ENCODE measurements around the gene UPF1.

The UPF1 gene

GRCh38 chr19:18858906-18859646 lies 27.3 kb downstream of the UPF1 start:
- Histone ChIP-seq H3K27ac (ENCODE audit: low read length) (no peak overlapping the region), H3K36me3 (ENCODE audit: control insufficient read depth in 2 of 2, insufficient read depth in 2 of 2, low read length in 2 of 2) (peaks cover 76 to 90% of the 10 kb centered on the region in 2 donors), H3K4me3 (ENCODE audit: low read length in 2 of 2) (no peak overlapping the region), H3K9me3 (ENCODE audit: control insufficient read depth in 2 of 2, low read length in 2 of 2) (no peaks in the 10 kb centered on the region), H3K9ac (ENCODE audit: low read length in 2 of 2) (no peak overlapping the region), H3K4me1 (ENCODE audit: control insufficient read depth, insufficient read depth, low read length) (peaks cover 7% of the 10 kb centered on the region), H3K27me3 (ENCODE audit: control insufficient read depth in 1 of 2, insufficient read depth in 2 of 2, low read length in 2 of 2) (no peaks in the 10 kb centered on the region)

GRCh38 chr19:18859676-18860301 lies 28.0 kb downstream of the UPF1 start:
- H3K9ac ChIP-seq (ENCODE audit: low read length in 2 of 2): no peak overlapping the region
- H3K36me3 ChIP-seq (ENCODE audit: control insufficient read depth in 2 of 2, insufficient read depth in 2 of 2, low read length in 2 of 2): peaks cover 73 to 87% of the 10 kb centered on the region in 2 donors
- no peaks in the 10 kb centered on the region for H3K27me3 ChIP-seq (ENCODE audit: control insufficient read depth in 1 of 2, insufficient read depth in 2 of 2, low read length in 2 of 2)
- H3K4me3 ChIP-seq (ENCODE audit: low read length in 2 of 2): peak overlapping the region in 1 of 2 donors; percentile 8
- H3K4me1 ChIP-seq (ENCODE audit: control insufficient read depth, insufficient read depth, low read length): peaks cover 7% of the 10 kb centered on the region
- H3K27ac ChIP-seq (ENCODE audit: low read length): no peak overlapping the region
- no peaks in the 10 kb centered on the region for H3K9me3 ChIP-seq (ENCODE audit: control insufficient read depth in 2 of 2, low read length in 2 of 2)

DNA sequence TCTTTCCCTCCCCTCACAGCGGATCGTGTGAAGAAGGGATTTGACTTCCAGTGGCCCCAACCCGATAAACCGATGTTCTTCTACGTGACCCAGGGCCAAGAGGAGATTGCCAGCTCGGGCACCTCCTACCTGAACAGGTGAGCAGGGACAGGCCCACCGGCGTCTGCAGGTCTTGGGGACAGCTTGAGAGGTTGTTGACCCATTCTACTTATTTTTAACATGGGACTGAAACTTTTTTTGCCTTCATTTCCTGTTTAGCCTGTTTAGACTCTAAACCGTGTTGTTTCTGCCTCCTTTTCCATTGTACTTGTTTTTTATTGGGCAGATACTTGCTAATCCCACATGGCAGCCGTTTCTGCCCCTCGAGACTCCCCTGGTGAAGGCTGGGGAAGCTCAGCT lies 28.5 kb downstream of the UPF1 start:
- H3K4me3 ChIP-seq (ENCODE audit: low read length in 2 of 2): no peak overlapping the region
- H3K27me3 ChIP-seq (ENCODE audit: control insufficient read depth in 1 of 2, insufficient read depth in 2 of 2, low read length in 2 of 2): no peaks in the 10 kb centered on the region
- peaks cover 7% of the 10 kb centered on the region for H3K4me1 ChIP-seq (ENCODE audit: control insufficient read depth, insufficient read depth, low read length)
- H3K9ac ChIP-seq (ENCODE audit: low read length in 2 of 2): no peak overlapping the region
- no peak overlapping the region for H3K27ac ChIP-seq (ENCODE audit: low read length)
- H3K36me3 ChIP-seq (ENCODE audit: control insufficient read depth in 2 of 2, insufficient read depth in 2 of 2, low read length in 2 of 2): peaks cover 72 to 83% of the 10 kb centered on the region in 2 donors
- H3K9me3 ChIP-seq (ENCODE audit: control insufficient read depth in 2 of 2, low read length in 2 of 2): no peaks in the 10 kb centered on the region

DNA sequence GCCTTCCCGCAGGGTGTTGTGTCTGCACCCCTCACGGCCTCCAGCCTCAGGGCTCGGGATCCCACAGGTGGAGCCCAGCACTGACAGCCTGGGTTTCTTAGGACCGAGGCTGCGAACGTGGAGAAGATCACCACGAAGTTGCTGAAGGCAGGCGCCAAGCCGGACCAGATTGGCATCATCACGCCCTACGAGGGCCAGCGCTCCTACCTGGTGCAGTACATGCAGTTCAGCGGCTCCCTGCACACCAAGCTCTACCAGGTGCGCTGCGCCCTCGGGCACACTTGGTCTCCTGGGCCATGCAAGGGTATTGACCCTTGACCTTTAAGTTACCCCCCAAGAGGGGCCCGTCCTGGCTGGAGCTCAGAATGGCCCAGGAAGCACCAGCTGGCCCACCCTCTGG lies 29.0 kb downstream of the UPF1 start:
- H3K4me1 ChIP-seq (ENCODE audit: control insufficient read depth, insufficient read depth, low read length): peaks cover 7% of the 10 kb centered on the region
- no peaks in the 10 kb centered on the region for H3K27me3 ChIP-seq (ENCODE audit: control insufficient read depth in 1 of 2, insufficient read depth in 2 of 2, low read length in 2 of 2)
- H3K9me3 ChIP-seq (ENCODE audit: control insufficient read depth in 2 of 2, low read length in 2 of 2): no peaks in the 10 kb centered on the region
- no peak overlapping the region for H3K4me3 ChIP-seq (ENCODE audit: low read length in 2 of 2)
- no peak overlapping the region for H3K27ac ChIP-seq (ENCODE audit: low read length)
- no peak overlapping the region for H3K9ac ChIP-seq (ENCODE audit: low read length in 2 of 2)
- H3K36me3 ChIP-seq (ENCODE audit: control insufficient read depth in 2 of 2, insufficient read depth in 2 of 2, low read length in 2 of 2): peaks cover 76 to 86% of the 10 kb centered on the region in 2 donors

- H3K27me3 ChIP-seq (ENCODE audit: control insufficient read depth in 1 of 2, insufficient read depth in 2 of 2, low read length in 2 of 2): no peaks in the 10 kb centered on the region
- H3K9ac ChIP-seq (ENCODE audit: low read length in 2 of 2): no peak overlapping the region
- no peak overlapping the region for H3K27ac ChIP-seq (ENCODE audit: low read length)
- H3K36me3 ChIP-seq (ENCODE audit: control insufficient read depth in 2 of 2, insufficient read depth in 2 of 2, low read length in 2 of 2): peaks cover 78 to 85% of the 10 kb centered on the region in 2 donors
- no peaks in the 10 kb centered on the region for H3K9me3 ChIP-seq (ENCODE audit: control insufficient read depth in 2 of 2, low read length in 2 of 2)
- H3K4me3 ChIP-seq (ENCODE audit: low read length in 2 of 2): no peak overlapping the region
- H3K4me1 ChIP-seq (ENCODE audit: control insufficient read depth, insufficient read depth, low read length): peaks cover 7% of the 10 kb centered on the region
Measured at GRCh38 chr19:18861235-18861634, 29.5 kb downstream of the UPF1 start.

GRCh38 chr19:18861917-18862316 lies 30.2 kb downstream of the UPF1 start:
- peaks cover 76 to 78% of the 10 kb centered on the region in 2 donors for H3K36me3 ChIP-seq (ENCODE audit: control insufficient read depth in 2 of 2, insufficient read depth in 2 of 2, low read length in 2 of 2)
- no peak overlapping the region for H3K27ac ChIP-seq (ENCODE audit: low read length)
- no peak overlapping the region for H3K9ac ChIP-seq (ENCODE audit: low read length in 2 of 2)
- peaks cover 7% of the 10 kb centered on the region for H3K4me1 ChIP-seq (ENCODE audit: control insufficient read depth, insufficient read depth, low read length)
- no peaks in the 10 kb centered on the region for H3K9me3 ChIP-seq (ENCODE audit: control insufficient read depth in 2 of 2, low read length in 2 of 2)
- no peak overlapping the region for H3K4me3 ChIP-seq (ENCODE audit: low read length in 2 of 2)
- no peaks in the 10 kb centered on the region for H3K27me3 ChIP-seq (ENCODE audit: control insufficient read depth in 1 of 2, insufficient read depth in 2 of 2, low read length in 2 of 2)

DNA sequence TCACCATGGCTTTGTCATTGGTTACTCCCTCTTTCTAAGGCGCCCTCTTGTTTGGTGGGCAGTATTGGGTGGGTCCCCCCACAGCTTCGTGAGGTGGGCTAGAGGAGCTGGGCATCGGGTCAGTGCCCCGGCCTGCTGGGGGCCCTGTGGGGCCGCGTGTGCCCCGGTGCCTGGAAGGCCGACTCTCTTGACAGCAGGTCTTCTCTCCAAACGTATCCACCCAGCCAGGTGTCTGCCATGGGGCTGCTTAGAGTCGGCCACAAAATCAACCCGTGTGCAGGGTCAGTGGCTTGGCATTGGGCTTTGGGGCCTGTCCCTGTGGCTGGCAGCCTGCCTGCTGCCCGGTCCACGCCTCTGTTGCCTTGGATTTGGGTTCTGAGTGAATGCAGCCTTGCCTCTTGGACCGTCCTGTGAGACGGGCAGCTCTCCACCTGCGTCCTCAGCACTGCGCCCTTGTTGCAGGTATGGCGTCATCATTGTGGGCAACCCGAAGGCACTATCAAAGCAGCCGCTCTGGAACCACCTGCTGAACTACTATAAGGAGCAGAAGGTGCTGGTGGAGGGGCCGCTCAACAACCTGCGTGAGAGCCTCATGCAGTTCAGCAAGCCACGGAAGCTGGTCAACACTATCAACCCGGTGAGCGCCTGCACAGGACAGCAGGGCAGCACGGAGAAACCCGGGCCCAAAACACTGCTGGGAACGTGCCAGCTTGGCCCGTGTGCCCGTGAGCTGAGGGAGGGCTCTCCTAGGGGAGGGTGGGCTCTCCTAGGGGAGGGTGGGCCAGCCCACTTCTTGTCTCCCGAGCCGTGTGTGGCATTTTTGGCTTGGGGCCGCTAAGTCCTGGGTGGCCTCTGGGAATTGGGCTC lies 31.4 kb downstream of the UPF1 start:
- Histone ChIP-seq H3K9ac (ENCODE audit: low read length in 2 of 2) (no peak overlapping the region), H3K36me3 (ENCODE audit: control insufficient read depth in 2 of 2, insufficient read depth in 2 of 2, low read length in 2 of 2) (peaks cover 69 to 73% of the 10 kb centered on the region in 2 donors), H3K4me3 (ENCODE audit: low read length in 2 of 2) (no peak overlapping the region), H3K27ac (ENCODE audit: low read length) (no peak overlapping the region), H3K9me3 (ENCODE audit: control insufficient read depth in 2 of 2, low read length in 2 of 2) (no peaks in the 10 kb centered on the region), H3K4me1 (ENCODE audit: control insufficient read depth, insufficient read depth, low read length) (peaks cover 7% of the 10 kb centered on the region), H3K27me3 (ENCODE audit: control insufficient read depth in 1 of 2, insufficient read depth in 2 of 2, low read length in 2 of 2) (no peaks in the 10 kb centered on the region)

DNA sequence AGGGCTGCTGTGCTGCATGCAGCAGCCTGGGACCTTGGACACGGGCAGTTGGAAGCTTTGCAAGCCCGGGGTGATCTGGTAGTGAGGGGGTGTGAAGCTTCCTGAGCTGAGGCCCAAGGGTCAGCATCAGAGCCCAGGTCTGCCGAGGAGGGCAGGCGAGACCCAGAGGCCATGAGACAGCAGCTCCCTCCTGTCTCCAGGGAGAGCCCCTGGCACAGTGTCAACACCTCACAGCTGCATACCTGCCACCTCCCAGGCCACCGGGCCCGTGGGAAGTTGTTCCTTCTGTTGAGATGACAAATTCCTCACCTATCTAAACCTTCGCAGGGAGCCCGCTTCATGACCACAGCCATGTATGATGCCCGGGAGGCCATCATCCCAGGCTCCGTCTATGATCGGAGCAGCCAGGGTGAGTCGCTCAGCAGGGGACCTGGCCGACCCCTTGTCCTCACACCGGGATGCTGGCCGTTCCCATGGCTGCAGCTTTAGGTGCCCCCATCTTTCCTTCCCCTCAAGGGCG lies 32.1 kb downstream of the UPF1 start:
- Histone ChIP-seq H3K36me3 (ENCODE audit: control insufficient read depth in 2 of 2, insufficient read depth in 2 of 2, low read length in 2 of 2) (peaks cover 64 to 68% of the 10 kb centered on the region in 2 donors), H3K4me3 (ENCODE audit: low read length in 2 of 2) (no peak overlapping the region), H3K4me1 (ENCODE audit: control insufficient read depth, insufficient read depth, low read length) (peaks cover 7% of the 10 kb centered on the region), H3K27ac (ENCODE audit: low read length) (no peak overlapping the region), H3K27me3 (ENCODE audit: control insufficient read depth in 1 of 2, insufficient read depth in 2 of 2, low read length in 2 of 2) (no peaks in the 10 kb centered on the region), H3K9ac (ENCODE audit: low read length in 2 of 2) (no peak overlapping the region), H3K9me3 (ENCODE audit: control insufficient read depth in 2 of 2, low read length in 2 of 2) (no peaks in the 10 kb centered on the region)

DNA sequence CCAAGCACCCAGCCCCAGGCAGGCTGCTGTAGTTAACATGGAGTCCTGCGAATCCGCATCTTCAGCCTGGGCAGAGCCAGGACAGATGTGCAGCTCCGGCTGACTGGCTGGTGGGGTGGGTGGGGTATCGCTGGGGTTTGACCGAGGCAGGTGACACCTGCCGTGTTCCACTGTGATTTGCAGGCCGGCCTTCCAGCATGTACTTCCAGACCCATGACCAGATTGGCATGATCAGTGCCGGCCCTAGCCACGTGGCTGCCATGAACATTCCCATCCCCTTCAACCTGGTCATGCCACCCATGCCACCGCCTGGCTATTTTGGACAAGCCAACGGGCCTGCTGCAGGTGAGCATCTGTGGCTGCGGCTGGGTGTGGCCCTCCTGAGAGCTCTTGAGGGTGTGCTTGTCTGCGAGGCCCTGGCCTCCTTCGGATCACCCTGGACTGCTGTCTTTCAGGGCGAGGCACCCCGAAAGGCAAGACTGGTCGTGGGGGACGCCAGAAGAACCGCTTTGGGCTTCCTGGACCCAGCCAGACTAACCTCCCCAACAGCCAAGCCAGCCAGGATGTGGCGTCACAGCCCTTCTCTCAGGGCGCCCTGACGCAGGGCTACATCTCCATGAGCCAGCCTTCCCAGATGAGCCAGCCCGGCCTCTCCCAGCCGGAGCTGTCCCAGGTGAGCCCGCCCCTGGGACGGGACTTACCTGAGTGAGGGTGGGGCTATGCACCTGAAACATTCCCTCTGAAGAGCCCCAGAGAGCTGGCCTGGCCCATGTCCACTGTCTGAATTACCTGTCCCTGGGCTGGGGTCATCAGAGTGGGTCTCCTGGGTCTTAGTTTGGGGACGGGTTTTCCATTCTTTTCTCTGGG lies 33.6 kb downstream of the UPF1 start:
- H3K9ac ChIP-seq (ENCODE audit: low read length in 2 of 2): no peak overlapping the region

More for the DNA sequence above, 33.6 kb downstream of the UPF1 start:
- H3K27me3 ChIP-seq (ENCODE audit: control insufficient read depth in 1 of 2, insufficient read depth in 2 of 2, low read length in 2 of 2): peaks cover 0 to 10% of the 10 kb centered on the region in 2 donors
- H3K4me3 ChIP-seq (ENCODE audit: low read length in 2 of 2): no peak overlapping the region
- no peak overlapping the region for H3K27ac ChIP-seq (ENCODE audit: low read length)
- H3K36me3 ChIP-seq (ENCODE audit: control insufficient read depth in 2 of 2, insufficient read depth in 2 of 2, low read length in 2 of 2): peaks cover 54% of the 10 kb centered on the region in 2 donors
- peaks cover 9% of the 10 kb centered on the region for H3K4me1 ChIP-seq (ENCODE audit: control insufficient read depth, insufficient read depth, low read length)
- H3K9me3 ChIP-seq (ENCODE audit: control insufficient read depth in 2 of 2, low read length in 2 of 2): no peaks in the 10 kb centered on the region
